Sigmoid colon (tissue), 7 donors: ENCODE measurements around the gene CRBN. TPM values are rescaled to one million over a fixed set of nuclear protein-coding genes. Genes with fewer than 3 reads are reported as not detected.
A peak's percentile ranks its signal among the peaks of the same experiment; 100 is the strongest.

ENCODE experiments used
- DNase-seq: peaks from one replicate; pipeline ENCODE4 v3.0.0-alpha.2; 2019
- H3K27ac ChIP-seq, 4 donors: fragments of 200-600 bp; sonication (generic); one replicate each; pipeline ENCODE4 v1.5.1; 2016 to 2019; ENCODE audit warnings: mild to moderate bottlenecking in 1 of 4
- H3K27me3 ChIP-seq, 3 donors: fragments of 200-600 bp; sonication (generic); one replicate each; pipeline ENCODE4 v1.5.1; 2019; ENCODE audit warnings: mild to moderate bottlenecking in 1 of 3
- H3K36me3 ChIP-seq, 4 donors: fragments of 200-600 bp; sonication (generic); one replicate each; pipeline ENCODE4 v1.5.1; 2016 to 2019
- H3K4me1 ChIP-seq, 4 donors: fragments of 200-600 bp; sonication (generic); one replicate each; pipeline ENCODE4 v1.5.1; 2017 to 2019
- H3K4me3 ChIP-seq, 4 donors: fragments of 200-600 bp; sonication (generic); one replicate each; pipeline ENCODE4 v1.5.1; 2017 to 2019; ENCODE audit warnings: mild to moderate bottlenecking in 2 of 4, moderate library complexity in 1 of 4
- H3K9me3 ChIP-seq, 4 donors: fragments of 200-600 bp in 3 of 4; sonication (generic) in 3 of 4; one replicate each; pipeline versions ENCODE4 v1.5.1 to v1.6.1; 2013 to 2019
- CTCF ChIP-seq, 4 experiments: fragments of 450-650 bp in 3 of 4; fragments of 200-600 bp in 1 of 4; IDR thresholded peaks; one replicate each; pipeline ENCODE4 v1.5.1; 2016 to 2019; ENCODE audit warnings: antibody characterized with exemption in 4 of 4, mild to moderate bottlenecking in 3 of 4, moderate library complexity in 2 of 4
- EP300 ChIP-seq, 4 donors: sonication (generic); formaldehyde crosslinking; IDR thresholded peaks; one replicate each; pipeline ENCODE4 v1.6.1; 2017; ENCODE audit warnings: antibody characterized with exemption in 4 of 4
- POLR2A ChIP-seq, 2 donors: fragments of 450-650 bp; IDR thresholded peaks; one replicate each; pipeline ENCODE4 v1.6.1; 2016; ENCODE audit warnings: antibody characterized with exemption in 2 of 2, mild to moderate bottlenecking in 2 of 2, moderate library complexity in 2 of 2
- POLR2AphosphoS5 ChIP-seq, 4 donors: sonication (generic); formaldehyde crosslinking; IDR thresholded peaks; one replicate each; pipeline ENCODE4 v1.6.1; 2017; ENCODE audit warnings: antibody characterized with exemption in 4 of 4
- WGBS, 2 donors: extraction: QIAGEN DNeasy Blood & Tissue Kit; methylation state at CpG; one replicate each; pipeline ENCODE4 v1.1.7; 2013; 5-methylcytosine and 5-hydroxymethylcytosine counted together
- intact Hi-C: fragments of 100-400 bp; cut with DNase I; formaldehyde crosslinking; loops from one replicate; pipeline ENCODE4 v1.15.1; 2023
- polyA plus RNA-seq, 3 donors: library from polyadenylated mRNA; stranded (reverse); fragments of 200-250 nt; gene quantifications; one replicate each; pipeline ENCODE4 v1.2.3, GENCODE V29; 2013
- total RNA-seq, 4 donors: library from RNA; depleted of rRNA; stranded (reverse); fragments of >200 nt; gene quantifications; one replicate each; pipeline ENCODE4 v1.1.0, GENCODE V29; 2016
- donor health status: healthy with polysubstance abuse.
- donor health status: Bipolar disorder and iron deficiency.
- donor health status: healthy.

CRBN gene
- total and polyA plus RNA-seq, 7 donors, result 24.6 to 271 (median 61.9) TPM

GRCh38 chr3:3127432-3128010 lies 52.0 kb downstream of the CRBN start:
- no peak for DNase-seq
- Histone ChIP-seq H3K36me3 (peaks cover 0 to 25% (median 0%) of the 10 kb centered on the region in 4 donors), H3K9me3 (no peaks in the 10 kb centered on the region), H3K4me1 (peaks cover 0 to 21% (median 14%) of the 10 kb centered on the region in 4 donors), H3K27ac (peak overlapping the region; percentile 87 to 94 (median 92)), H3K27me3 (no peaks in the 10 kb centered on the region), H3K4me3 (peak overlapping the region; percentile 82 to 96 (median 93))
- TF ChIP-seq POLR2AphosphoS5 (IDR thresholded peaks at IDR 0.05) (no peak), CTCF (IDR thresholded peaks at IDR 0.05) (no peak), EP300 (IDR thresholded peaks at IDR 0.05) (no peak), POLR2A (IDR thresholded peaks at IDR 0.05) (no peak)
- WGBS, 2 donors, result 6 to 30% methylated on average over 20 of the region's 20 CpGs
- intact Hi-C loops, result loop anchor here (2.0 to 5.0 kb wide), 2 partner anchors 51 to 1175 kb away; partner anchors contain the start of genes CRBN and SETMAR

- peak; percentile 97 for DNase-seq
- Histone ChIP-seq H3K36me3 (peaks cover 0 to 25% (median 0%) of the 10 kb centered on the region in 4 donors), H3K27me3 (no peaks in the 10 kb centered on the region), H3K9me3 (no peaks in the 10 kb centered on the region), H3K4me1 (peaks cover 0 to 21% (median 14%) of the 10 kb centered on the region in 4 donors), H3K4me3 (peak within 1 kb of the TSS; percentile 82 to 96 (median 93)), H3K27ac (peak within 1 kb of the TSS; percentile 87 to 94 (median 92))
- 0 to 1% methylated on average over 100 of the region's 100 CpGs for WGBS, 2 donors
- TF ChIP-seq EP300 (IDR thresholded peaks at IDR 0.05) (no peak), CTCF (IDR thresholded peaks at IDR 0.05) (no peak), POLR2A (IDR thresholded peaks at IDR 0.05) (peak; percentile 71 to 82), POLR2AphosphoS5 (IDR thresholded peaks at IDR 0.05) (peak; percentile 93 to 98 (median 96))
- intact Hi-C loops, result loop anchor here (2.0 to 5.0 kb wide), 2 partner anchors 52 to 1176 kb away; partner anchors contain the start of genes CRBN and SETMAR
These were observed 52.7 kb downstream of the CRBN start, which contains the start of gene TRNT1 for GRCh38 chr3:3126477-3127431. Gene TRNT1, plus strand, starts transcription at chr3:3126940. Its CDS starts 2,101 bp downstream, at chr3:3129041.

GRCh38 chr3:3125977-3126376 lies 53.5 kb downstream of the CRBN start:
- intact Hi-C loops, result loop anchor here (2.0 to 5.0 kb wide), 2 partner anchors 53 to 1176 kb away; partner anchors contain the start of genes CRBN and SETMAR
- Histone ChIP-seq H3K9me3 (no peaks in the 10 kb centered on the region), H3K36me3 (peaks cover 0 to 22% (median 0%) of the 10 kb centered on the region in 4 donors), H3K4me1 (peaks cover 0 to 21% (median 14%) of the 10 kb centered on the region in 4 donors), H3K27me3 (no peaks in the 10 kb centered on the region), H3K27ac (peak overlapping the region; percentile 87 to 94 (median 92)), H3K4me3 (peak overlapping the region; percentile 82 to 96 (median 93))
- TF ChIP-seq CTCF (IDR thresholded peaks at IDR 0.05) (no peak), EP300 (IDR thresholded peaks at IDR 0.05) (no peak), POLR2A (IDR thresholded peaks at IDR 0.05) (no peak), POLR2AphosphoS5 (IDR thresholded peaks at IDR 0.05) (no peak)
- no peak for DNase-seq
- 89 to 91% methylated on average over 24 of the region's 24 CpGs for WGBS, 2 donors

- H3K4me1 ChIP-seq, result no peaks in the 10 kb centered on the region
- H3K36me3 ChIP-seq, result no peaks in the 10 kb centered on the region
- no peak for DNase-seq
- H3K4me3 ChIP-seq, result no peak overlapping the region
- H3K27ac ChIP-seq, result no peak overlapping the region
- H3K27me3 ChIP-seq, result no peaks in the 10 kb centered on the region
- intact Hi-C loops, result no loop called here
- TF ChIP-seq POLR2A (IDR thresholded peaks at IDR 0.05), result no peak
- TF ChIP-seq POLR2AphosphoS5 (IDR thresholded peaks at IDR 0.05), result no peak
- 79 to 82% methylated on average over 4 of the region's 4 CpGs for WGBS, 2 donors
- no peaks in the 10 kb centered on the region for H3K9me3 ChIP-seq
These were observed 60.1 kb downstream of the CRBN start for GRCh38 chr3:3119393-3119851.
